Inflammatory macrophage treated with lipopolysaccharide for 4 hours (primary cell): ENCODE results near the gene UFD1.

Source experiments
- DNase-seq: peaks from one replicate; pipeline ENCODE4 v3.0.0-alpha.2; 2020

UFD1 gene

GRCh38 chr22:19419086-19419463 is 59.9 kb downstream of the UFD1 start:
- peak; percentile 46 for DNase-seq

- DNase-seq: no peak
These were observed 66.1 kb downstream of the UFD1 start for GRCh38 chr22:19412923-19413322.

GRCh38 chr22:19412478-19412877 is 66.5 kb downstream of the UFD1 start:
- no peak for DNase-seq

GRCh38 chr22:19411690-19412045 is 67.3 kb downstream of the UFD1 start:
- DNase-seq: no peak

- DNase-seq: no peak
These were observed 67.9 kb downstream of the UFD1 start for GRCh38 chr22:19410941-19411689.

GRCh38 chr22:19407649-19408606 is 71.1 kb downstream of the UFD1 start:
- no peak for DNase-seq

- no peak for DNase-seq
These were observed 72.1 kb downstream of the UFD1 start for GRCh38 chr22:19406846-19407245.

- DNase-seq: no peak
These were observed 72.6 kb downstream of the UFD1 start for GRCh38 chr22:19406281-19406811.

- DNase-seq: no peak
These were observed 73.3 kb downstream of the UFD1 start for GRCh38 chr22:19405652-19406051.

GRCh38 chr22:19405133-19405532 is 73.9 kb downstream of the UFD1 start:
- no peak for DNase-seq

GRCh38 chr22:19404676-19405075 is 74.3 kb downstream of the UFD1 start:
- DNase-seq: no peak

- DNase-seq: no peak
These were observed 76.3 kb downstream of the UFD1 start for GRCh38 chr22:19402642-19403191.

- no peak for DNase-seq
These were observed 77.5 kb downstream of the UFD1 start for GRCh38 chr22:19401483-19401882.

GRCh38 chr22:19400881-19401280 is 78.1 kb downstream of the UFD1 start:
- no peak for DNase-seq
